HG02973 (cell line): ENCODE measurements around the gene BUD23.
"Not testable (repeated sequence)": the region's sequence is repeated elsewhere in the genome, so short reads cannot be mapped to it uniquely, and the experiment has no call there.

Source experiments
- ATAC-seq: cut with Tn5 transposase; IDR thresholded peaks from one replicate; pipeline ENCODE4 v1.9.1; 2021; ENCODE audit warnings: moderate library complexity; ENCODE audit not compliant: unreplicated experiment

Gene BUD23

GRCh38 chr7:73717025-73717807 is 33.8 kb downstream of the BUD23 start:
- no peak for ATAC-seq

GRCh38 chr7:73717991-73718405 is 34.6 kb downstream of the BUD23 start:
- no peak for ATAC-seq

- no peak for ATAC-seq
Measured at GRCh38 chr7:73718438-73718881, 35.1 kb downstream of the BUD23 start.

- ATAC-seq, result peak; percentile 44
Measured at GRCh38 chr7:73718905-73719805, 35.8 kb downstream of the BUD23 start, which contains the start of gene STX1A. TSS of gene STX1A (minus strand) at chr7:73719669. CDS start at chr7:73719631, 38 bp downstream.

GRCh38 chr7:73719806-73720169 is 36.4 kb downstream of the BUD23 start:
- no peak for ATAC-seq

GRCh38 chr7:73720443-73720842 is 37.0 kb downstream of the BUD23 start:
- ATAC-seq, result not testable (repeated sequence)

- no peak for ATAC-seq
Measured at GRCh38 chr7:73721377-73721817, 38.0 kb downstream of the BUD23 start.

GRCh38 chr7:73722182-73722581 is 38.8 kb downstream of the BUD23 start:
- not testable (repeated sequence) for ATAC-seq

GRCh38 chr7:73722785-73723184 is 39.4 kb downstream of the BUD23 start:
- no peak for ATAC-seq

GRCh38 chr7:73723813-73724212 is 40.4 kb downstream of the BUD23 start:
- no peak for ATAC-seq

GRCh38 chr7:73726083-73726466 is 42.7 kb downstream of the BUD23 start:
- ATAC-seq, result peak; percentile 10

GRCh38 chr7:73727952-73728351 is 44.6 kb downstream of the BUD23 start:
- ATAC-seq, result no peak

GRCh38 chr7:73728551-73728950 is 45.2 kb downstream of the BUD23 start:
- no peak for ATAC-seq

GRCh38 chr7:73730485-73730884 is 47.1 kb downstream of the BUD23 start:
- ATAC-seq, result no peak

- no peak for ATAC-seq
Measured at GRCh38 chr7:73732397-73732796, 49.0 kb downstream of the BUD23 start.

GRCh38 chr7:73734619-73735527 is 51.5 kb downstream of the BUD23 start:
- ATAC-seq, result peak; percentile 36

- no peak for ATAC-seq
Measured at GRCh38 chr7:73735528-73735905, 52.1 kb downstream of the BUD23 start.

- ATAC-seq, result no peak
Measured at GRCh38 chr7:73736885-73737284, 53.5 kb downstream of the BUD23 start.

GRCh38 chr7:73737491-73738219 is 54.3 kb downstream of the BUD23 start:
- no peak for ATAC-seq

- ATAC-seq, result no peak
Measured at GRCh38 chr7:73738220-73738611, 54.8 kb downstream of the BUD23 start.
